Measurements from ENCODE around the gene ADGRB3. TPM values are rescaled to one million over a fixed set of nuclear protein-coding genes. Genes with fewer than 3 reads are reported as not detected.

ADGRB3 gene
- polyA plus RNA-seq, 1 of the 3 experiments (the other 2 are of a cell fraction), result 0.12 TPM

- TF ChIP-seq USF1 (IDR thresholded peaks at IDR 0.05; ENCODE audit: borderline replicate concordance, low read depth) (no peak), GABPA (IDR thresholded peaks at IDR 0.05; ENCODE audit: low read depth) (no peak), CTCF (IDR thresholded peaks at IDR 0.05) (no peak), RAD21 (IDR thresholded peaks at IDR 0.05; ENCODE audit: low read length) (no peak), EP300 (IDR thresholded peaks at IDR 0.05; ENCODE audit: borderline replicate concordance in 1 of 2, low read depth in 1 of 2, low read length in 1 of 2) (no peak), EZH2phosphoT487 (IDR thresholded peaks at IDR 0.05; ENCODE audit: borderline replicate concordance, low read depth) (no peak), PBX3 (IDR thresholded peaks at IDR 0.05) (no peak), NFIC (IDR thresholded peaks at IDR 0.05; ENCODE audit: borderline replicate concordance) (no peak), ELF1 (IDR thresholded peaks at IDR 0.05) (no peak)
Observed at GRCh38 chr6:68993911-68994310, 358.8 kb downstream of the ADGRB3 start (continued).

- no peak overlapping the region for H3K27ac ChIP-seq (ENCODE audit: low read depth in 2 of 2, low read length in 1 of 2)
- H3K4me2 ChIP-seq, result no peak overlapping the region
- H3K9ac ChIP-seq, result no peak overlapping the region
- peaks cover 0 to 2% of the 10 kb centered on the region in 2 experiments; a peak in 1 of 4 replicates for H3K4me1 ChIP-seq (ENCODE audit: control insufficient read depth in 1 of 2, insufficient read depth in 2 of 2, low read depth in 1 of 2, low read length in 1 of 2)
- no peaks in the 10 kb centered on the region for H3K9me2 ChIP-seq
- H3K4me3 ChIP-seq (ENCODE audit: low read depth in 2 of 2, low read length in 1 of 2), result no peak overlapping the region
- CTCF ChIA-PET, result interaction anchor here (0.7 to 1.1 kb wide), 2 partner anchors 9 to 19 kb away, joined by 3 read pairs; no protein-coding TSS in a partner anchor
- H3K27me3 ChIP-seq (ENCODE audit: insufficient read depth), result no peaks in the 10 kb centered on the region
- no peak for TF ChIP-seq NRF1 (IDR thresholded peaks at IDR 0.05; ENCODE audit: low read depth, low read length)
- no peak for TF ChIP-seq MEF2A (IDR thresholded peaks at IDR 0.05; ENCODE audit: borderline replicate concordance, low read depth)
- no peak for TF ChIP-seq USF1 (IDR thresholded peaks at IDR 0.05; ENCODE audit: borderline replicate concordance, low read depth)
- no peak for TF ChIP-seq FOXM1 (IDR thresholded peaks at IDR 0.05; ENCODE audit: low read depth)
- TF ChIP-seq NFIC (IDR thresholded peaks at IDR 0.05; ENCODE audit: borderline replicate concordance), result no peak
- no peak for TF ChIP-seq REST (IDR thresholded peaks at IDR 0.05; ENCODE audit: low read depth, low read length)
- no peak for TF ChIP-seq FOXJ3 (CRISPR knock-in tag; IDR thresholded peaks at IDR 0.05)
- no peak for DNase-seq
- no peaks in the 10 kb centered on the region for H3K36me3 ChIP-seq (replicated peaks in 1 of 2; ENCODE audit: control insufficient read depth in 1 of 2, insufficient read depth in 2 of 2, low read length in 1 of 2)
- no peaks in the 10 kb centered on the region for H4K20me1 ChIP-seq (ENCODE audit: insufficient read depth)
- no peaks in the 10 kb centered on the region for H3K79me2 ChIP-seq (ENCODE audit: insufficient read depth)
- no peaks in the 10 kb centered on the region for H3K9me3 ChIP-seq
- POLR2A ChIA-PET, result no interaction called here
- H3F3A ChIP-seq (replicated peaks; ENCODE audit: insufficient read depth), result no peaks in the 10 kb centered on the region
- no peak overlapping the region for H2AFZ ChIP-seq (ENCODE audit: low read depth)
- WGBS (ENCODE audit: low lambda C conversion rate), result 46% methylated on average over 1 of the region's 1 CpG
Observed at GRCh38 chr6:68994521-68994920, 359.4 kb downstream of the ADGRB3 start.
